CD4-positive, alpha-beta T cell (primary cell): ENCODE data around the gene PPAN. TPM values are rescaled to one million over a fixed set of nuclear protein-coding genes. Genes with fewer than 3 reads are reported as not detected.

Experiments used
- ATAC-seq: fragments of 200-7000 bp; cut with Tn5 transposase; one replicate; pipeline ENCODE4 v1.10.0; 2022; ENCODE audit warnings: mild to moderate bottlenecking; ENCODE audit not compliant: poor library complexity
- CTCF ChIA-PET: fragments of 350-600 bp; sonication (Branson Sonifier 250); formaldehyde crosslinking; loops from one replicate; lab custom pipeline; 2021; ENCODE audit warnings: antibody characterized with exemption, inconsistent platforms; lab: Charles Lee
- POLR2A ChIA-PET: fragments of 350-600 bp; sonication (Branson Sonifier 250); formaldehyde crosslinking; loops from one replicate; lab custom pipeline; 2021; ENCODE audit warnings: antibody characterized with exemption, inconsistent platforms; lab: Charles Lee
- DNase-seq, 14 experiments: peaks; one replicate each; pipeline ENCODE4 v3.0.0-alpha.2; 2013 to 2020; ENCODE audit warnings: mixed read lengths in 2 of 14
- H3K27ac ChIP-seq, 2 donors: one replicate each; pipeline versions ENCODE4 v1.5.1 to v1.7.0; 2013; ENCODE audit warnings: low read length in 2 of 2, low read depth in 1 of 2, mild to moderate bottlenecking in 1 of 2
- H3K27me3 ChIP-seq, 2 experiments: 1 replicate in 1 of 2; 2 replicates in 1 of 2; pipeline versions ENCODE4 v1.6.1 to v1.7.0; 2013; ENCODE audit warnings: low read length in 2 of 2, control low read depth in 1 of 2, mild to moderate bottlenecking in 1 of 2, moderate library complexity in 1 of 2; ENCODE audit not compliant: insufficient read depth in 2 of 2, control insufficient read depth in 1 of 2
- H3K36me3 ChIP-seq: one replicate; pipeline ENCODE4 v1.6.1; 2013; ENCODE audit warnings: low read length, control low read depth; ENCODE audit not compliant: insufficient read depth
- H3K4me1 ChIP-seq: one replicate; pipeline ENCODE4 v1.6.1; 2013; ENCODE audit warnings: low read length, control low read depth; ENCODE audit not compliant: insufficient read depth
- H3K4me3 ChIP-seq: one replicate; pipeline ENCODE4 v1.5.1; 2013; ENCODE audit warnings: mild to moderate bottlenecking, low read length, moderate library complexity
- H3K9me3 ChIP-seq, 2 experiments: 1 replicate in 1 of 2; 2 replicates in 1 of 2; pipeline versions ENCODE4 v1.6.1 to v1.7.0; 2013; ENCODE audit warnings: low read length in 2 of 2, mild to moderate bottlenecking in 2 of 2, control low read depth in 1 of 2, moderate library complexity in 1 of 2; ENCODE audit not compliant: control insufficient read depth in 1 of 2, insufficient read depth in 1 of 2
- H3K27ac Mint-ChIP-seq: one replicate; pipeline ENCODE4 v1.8.0; 2020; ENCODE audit warnings: mixed read lengths
- H3K27me3 Mint-ChIP-seq: one replicate; pipeline ENCODE4 v1.8.0; 2021; ENCODE audit warnings: mixed read lengths
- H3K36me3 Mint-ChIP-seq: one replicate; pipeline ENCODE4 v1.8.0; 2021; ENCODE audit warnings: low read depth, mixed read lengths
- H3K4me1 Mint-ChIP-seq: one replicate; pipeline ENCODE4 v1.8.0; 2021; ENCODE audit warnings: low read depth, mixed read lengths
- H3K4me3 Mint-ChIP-seq: one replicate; pipeline ENCODE4 v1.8.0; 2020; ENCODE audit warnings: mild to moderate bottlenecking, mixed read lengths
- H3K9me3 Mint-ChIP-seq: one replicate; pipeline ENCODE4 v1.8.0; 2020; ENCODE audit warnings: mixed read lengths
- intact Hi-C, 2 experiments: fragments of 100-400 bp; cut with DNase I in 1 of 2; cut with micrococcal nuclease in 1 of 2; formaldehyde crosslinking; loops; one replicate each; pipeline versions ENCODE4 v1.15.1 to v1.9.0; 2023 to 2025; cut with DNase I, micrococcal nuclease
- total RNA-seq, 174 experiments: library from RNA in 2 of 174; stranded (reverse) in 2 of 174; gene quantifications; one replicate each; pipeline ENCODE4 v1.2.3 and lab custom pipeline; 2021 to 2026
- TF ChIP-seq, protein P1 (sequence below): fragments of 200-600 bp; IDR thresholded peaks from one replicate; pipeline ENCODE4 v1.8.0; 2022; ENCODE audit warnings: antibody characterized with exemption, mild to moderate bottlenecking

Gene PPAN
- total RNA-seq, 2 experiments from 2014 or later = 119 to 127 TPM

DNA sequence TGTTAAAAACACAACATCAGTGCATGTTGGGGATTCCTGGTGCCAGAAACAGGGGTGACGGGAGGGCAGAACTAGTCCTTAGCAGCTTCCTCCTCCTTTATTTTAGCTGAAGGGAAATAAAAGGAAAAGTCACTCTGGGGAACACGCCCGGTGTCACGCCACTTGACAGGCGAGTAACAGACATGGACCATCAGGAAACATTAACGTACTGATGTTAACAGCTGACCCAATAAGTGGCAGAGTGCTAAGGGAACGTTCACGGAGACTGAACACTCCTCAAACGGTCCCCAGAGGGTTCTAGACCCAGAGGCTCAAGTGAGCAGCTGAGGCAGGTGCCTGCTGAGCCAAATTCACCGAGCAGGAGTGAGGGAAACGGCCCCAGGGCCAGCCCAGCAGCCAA is 27.4 kb downstream of the PPAN start:
- intact Hi-C loops = no loop called here
- Histone ChIP-seq H3K27me3 (no peaks in the 10 kb centered on the region), H3K4me3 (no peak overlapping the region), H3K36me3 (peaks cover 78% of the 10 kb centered on the region), H3K4me1 (peaks cover 11% of the 10 kb centered on the region), H3K9me3 (no peaks in the 10 kb centered on the region), H3K27ac (no peak overlapping the region)
- Mint-ChIP-seq H3K4me3 (no peak overlapping the region), H3K36me3 (peaks cover 70% of the 10 kb centered on the region), H3K27ac (no peak overlapping the region), H3K27me3 (no peaks in the 10 kb centered on the region), H3K9me3 (no peaks in the 10 kb centered on the region), H3K4me1 (no peaks in the 10 kb centered on the region)
- DNase-seq = no peak
- CTCF ChIA-PET = no interaction called here
- TF ChIP-seq, protein P1, sequence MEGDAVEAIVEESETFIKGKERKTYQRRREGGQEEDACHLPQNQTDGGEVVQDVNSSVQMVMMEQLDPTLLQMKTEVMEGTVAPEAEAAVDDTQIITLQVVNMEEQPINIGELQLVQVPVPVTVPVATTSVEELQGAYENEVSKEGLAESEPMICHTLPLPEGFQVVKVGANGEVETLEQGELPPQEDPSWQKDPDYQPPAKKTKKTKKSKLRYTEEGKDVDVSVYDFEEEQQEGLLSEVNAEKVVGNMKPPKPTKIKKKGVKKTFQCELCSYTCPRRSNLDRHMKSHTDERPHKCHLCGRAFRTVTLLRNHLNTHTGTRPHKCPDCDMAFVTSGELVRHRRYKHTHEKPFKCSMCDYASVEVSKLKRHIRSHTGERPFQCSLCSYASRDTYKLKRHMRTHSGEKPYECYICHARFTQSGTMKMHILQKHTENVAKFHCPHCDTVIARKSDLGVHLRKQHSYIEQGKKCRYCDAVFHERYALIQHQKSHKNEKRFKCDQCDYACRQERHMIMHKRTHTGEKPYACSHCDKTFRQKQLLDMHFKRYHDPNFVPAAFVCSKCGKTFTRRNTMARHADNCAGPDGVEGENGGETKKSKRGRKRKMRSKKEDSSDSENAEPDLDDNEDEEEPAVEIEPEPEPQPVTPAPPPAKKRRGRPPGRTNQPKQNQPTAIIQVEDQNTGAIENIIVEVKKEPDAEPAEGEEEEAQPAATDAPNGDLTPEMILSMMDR = no peak
- POLR2A ChIA-PET = interaction anchor here (1.1 to 3.1 kb wide), 2 partner anchors 9 to 27 kb away, joined by 3 to 19 read pairs; partner anchors contain the start of gene PPAN
- ATAC-seq = no peak

DNA sequence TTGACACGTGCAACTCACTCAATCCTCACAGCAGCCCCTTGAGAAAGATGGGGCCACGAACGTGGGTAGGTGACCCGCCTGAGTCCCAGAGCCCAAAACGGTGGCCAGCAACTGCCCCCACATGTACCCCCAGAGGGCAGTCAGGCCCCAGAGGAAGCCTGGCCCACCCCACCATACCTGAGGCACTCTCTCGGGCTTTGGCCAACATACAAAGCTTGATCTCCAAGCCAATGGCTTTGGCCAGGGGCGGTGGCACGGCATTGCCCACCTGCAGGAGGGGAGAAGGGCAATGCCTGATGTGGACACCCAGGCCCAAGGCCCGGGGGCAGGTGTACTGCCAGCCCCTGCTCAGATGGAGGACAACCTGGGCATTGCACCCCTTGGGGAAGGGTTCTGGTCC is 27.9 kb downstream of the PPAN start:
- no peak overlapping the region for H3K4me3 ChIP-seq
- Mint-ChIP-seq H3K4me1 (no peaks in the 10 kb centered on the region), H3K4me3 (no peak overlapping the region), H3K9me3 (no peaks in the 10 kb centered on the region), H3K27me3 (no peaks in the 10 kb centered on the region), H3K27ac (no peak overlapping the region), H3K36me3 (peaks cover 72% of the 10 kb centered on the region)
- no peak overlapping the region for H3K27ac ChIP-seq
- DNase-seq (no peak), ATAC-seq (no peak)
- ChIA-PET CTCF (no interaction called here), POLR2A (no interaction called here)
- H3K4me1 ChIP-seq = peaks cover 15% of the 10 kb centered on the region
- TF ChIP-seq, protein P1 = no peak
- H3K27me3 ChIP-seq = no peaks in the 10 kb centered on the region
- intact Hi-C loops = no loop called here
- H3K36me3 ChIP-seq = peaks cover 80% of the 10 kb centered on the region
- no peaks in the 10 kb centered on the region for H3K9me3 ChIP-seq

GRCh38 chr19:10135551-10136334 is 29.6 kb downstream of the PPAN start:
- Histone ChIP-seq H3K27ac (no peak overlapping the region), H3K27me3 (no peaks in the 10 kb centered on the region), H3K36me3 (peaks cover 92% of the 10 kb centered on the region), H3K9me3 (no peaks in the 10 kb centered on the region), H3K4me3 (no peak overlapping the region), H3K4me1 (peaks cover 31% of the 10 kb centered on the region)
- H3K4me3 Mint-ChIP-seq = no peak overlapping the region
- H3K27me3 Mint-ChIP-seq = no peaks in the 10 kb centered on the region
- TF ChIP-seq, protein P1 = no peak
- H3K9me3 Mint-ChIP-seq = no peaks in the 10 kb centered on the region
- intact Hi-C loops = no loop called here
- H3K36me3 Mint-ChIP-seq = peaks cover 84% of the 10 kb centered on the region
- ATAC-seq = no peak
- no peak for DNase-seq
- H3K27ac Mint-ChIP-seq = no peak overlapping the region
- ChIA-PET POLR2A (no interaction called here), CTCF (no interaction called here)
- H3K4me1 Mint-ChIP-seq = no peaks in the 10 kb centered on the region
